Sigmoid colon (tissue), 7 donors: ENCODE measurements around the gene KYNU. TPM values are rescaled to one million over a fixed set of nuclear protein-coding genes. Genes with fewer than 3 reads are reported as not detected.

Experiments used
- DNase-seq: peaks from one replicate; pipeline ENCODE4 v3.0.0-alpha.2; 2019
- H3K27ac ChIP-seq, 4 donors: fragments of 200-600 bp; sonication (generic); one replicate each; pipeline ENCODE4 v1.5.1; 2016 to 2019; ENCODE audit warnings: mild to moderate bottlenecking in 1 of 4
- H3K27me3 ChIP-seq, 3 donors: fragments of 200-600 bp; sonication (generic); one replicate each; pipeline ENCODE4 v1.5.1; 2019; ENCODE audit warnings: mild to moderate bottlenecking in 1 of 3
- H3K36me3 ChIP-seq, 4 donors: fragments of 200-600 bp; sonication (generic); one replicate each; pipeline ENCODE4 v1.5.1; 2016 to 2019
- H3K4me1 ChIP-seq, 4 donors: fragments of 200-600 bp; sonication (generic); one replicate each; pipeline ENCODE4 v1.5.1; 2017 to 2019
- H3K4me3 ChIP-seq, 4 donors: fragments of 200-600 bp; sonication (generic); one replicate each; pipeline ENCODE4 v1.5.1; 2017 to 2019; ENCODE audit warnings: mild to moderate bottlenecking in 2 of 4, moderate library complexity in 1 of 4
- H3K9me3 ChIP-seq, 4 donors: fragments of 200-600 bp in 3 of 4; sonication (generic) in 3 of 4; one replicate each; pipeline versions ENCODE4 v1.5.1 to v1.6.1; 2013 to 2019
- EP300 ChIP-seq, 4 donors: sonication (generic); formaldehyde crosslinking; IDR thresholded peaks; one replicate each; pipeline ENCODE4 v1.6.1; 2017; ENCODE audit warnings: antibody characterized with exemption in 4 of 4
- POLR2A ChIP-seq, 2 donors: fragments of 450-650 bp; IDR thresholded peaks; one replicate each; pipeline ENCODE4 v1.6.1; 2016; ENCODE audit warnings: antibody characterized with exemption in 2 of 2, mild to moderate bottlenecking in 2 of 2, moderate library complexity in 2 of 2
- POLR2AphosphoS5 ChIP-seq, 4 donors: sonication (generic); formaldehyde crosslinking; IDR thresholded peaks; one replicate each; pipeline ENCODE4 v1.6.1; 2017; ENCODE audit warnings: antibody characterized with exemption in 4 of 4
- WGBS, 2 donors: extraction: QIAGEN DNeasy Blood & Tissue Kit; methylation state at CpG; one replicate each; pipeline ENCODE4 v1.1.7; 2013; 5-methylcytosine and 5-hydroxymethylcytosine counted together
- intact Hi-C: fragments of 100-400 bp; cut with DNase I; formaldehyde crosslinking; loops from one replicate; pipeline ENCODE4 v1.15.1; 2023
- polyA plus RNA-seq, 3 donors: library from polyadenylated mRNA; stranded (reverse); fragments of 200-250 nt; gene quantifications; one replicate each; pipeline ENCODE4 v1.2.3, GENCODE V29; 2013
- total RNA-seq, 4 donors: library from RNA; depleted of rRNA; stranded (reverse); fragments of >200 nt; gene quantifications; one replicate each; pipeline ENCODE4 v1.1.0, GENCODE V29; 2016
- TF ChIP-seq, protein P1 (sequence below), 4 experiments: fragments of 450-650 bp in 3 of 4; fragments of 200-600 bp in 1 of 4; IDR thresholded peaks; one replicate each; pipeline ENCODE4 v1.5.1; 2016 to 2019; ENCODE audit warnings: antibody characterized with exemption in 4 of 4, mild to moderate bottlenecking in 3 of 4, moderate library complexity in 2 of 4
- donor health status: healthy with polysubstance abuse.
- donor health status: Bipolar disorder and iron deficiency.
- donor health status: healthy.

The KYNU gene
- total and polyA plus RNA-seq, 7 donors = 1.1 to 4.6 (median 2.2) TPM

GRCh38 chr2:142875652-142876051, 1.8 kb upstream of the KYNU start:
- H3K27ac ChIP-seq = no peak overlapping the region
- DNase-seq = no peak
- H3K36me3 ChIP-seq = no peaks in the 10 kb centered on the region
- WGBS, 2 donors = 94 to 95% methylated on average over 4 of the region's 4 CpGs
- no peak overlapping the region for H3K4me3 ChIP-seq
- intact Hi-C loops = no loop called here
- TF ChIP-seq POLR2AphosphoS5 (IDR thresholded peaks at IDR 0.05) (no peak), POLR2A (IDR thresholded peaks at IDR 0.05) (no peak), EP300 (IDR thresholded peaks at IDR 0.05) (no peak)
- TF ChIP-seq, protein P1, sequence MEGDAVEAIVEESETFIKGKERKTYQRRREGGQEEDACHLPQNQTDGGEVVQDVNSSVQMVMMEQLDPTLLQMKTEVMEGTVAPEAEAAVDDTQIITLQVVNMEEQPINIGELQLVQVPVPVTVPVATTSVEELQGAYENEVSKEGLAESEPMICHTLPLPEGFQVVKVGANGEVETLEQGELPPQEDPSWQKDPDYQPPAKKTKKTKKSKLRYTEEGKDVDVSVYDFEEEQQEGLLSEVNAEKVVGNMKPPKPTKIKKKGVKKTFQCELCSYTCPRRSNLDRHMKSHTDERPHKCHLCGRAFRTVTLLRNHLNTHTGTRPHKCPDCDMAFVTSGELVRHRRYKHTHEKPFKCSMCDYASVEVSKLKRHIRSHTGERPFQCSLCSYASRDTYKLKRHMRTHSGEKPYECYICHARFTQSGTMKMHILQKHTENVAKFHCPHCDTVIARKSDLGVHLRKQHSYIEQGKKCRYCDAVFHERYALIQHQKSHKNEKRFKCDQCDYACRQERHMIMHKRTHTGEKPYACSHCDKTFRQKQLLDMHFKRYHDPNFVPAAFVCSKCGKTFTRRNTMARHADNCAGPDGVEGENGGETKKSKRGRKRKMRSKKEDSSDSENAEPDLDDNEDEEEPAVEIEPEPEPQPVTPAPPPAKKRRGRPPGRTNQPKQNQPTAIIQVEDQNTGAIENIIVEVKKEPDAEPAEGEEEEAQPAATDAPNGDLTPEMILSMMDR (IDR thresholded peaks at IDR 0.05) = no peak
- no peaks in the 10 kb centered on the region for H3K9me3 ChIP-seq
- H3K4me1 ChIP-seq = no peaks in the 10 kb centered on the region
- H3K27me3 ChIP-seq = no peaks in the 10 kb centered on the region

- H3K4me1 ChIP-seq = no peaks in the 10 kb centered on the region
- no peaks in the 10 kb centered on the region for H3K27me3 ChIP-seq
- intact Hi-C loops = no loop called here
- TF ChIP-seq POLR2AphosphoS5 (IDR thresholded peaks at IDR 0.05) (no peak), POLR2A (IDR thresholded peaks at IDR 0.05) (no peak), EP300 (IDR thresholded peaks at IDR 0.05) (no peak)
- TF ChIP-seq, protein P1 (IDR thresholded peaks at IDR 0.05) = no peak
- H3K9me3 ChIP-seq = no peaks in the 10 kb centered on the region
- no peak overlapping the region for H3K4me3 ChIP-seq
- no peak for DNase-seq
- H3K36me3 ChIP-seq = no peaks in the 10 kb centered on the region
- no peak overlapping the region for H3K27ac ChIP-seq
- WGBS, 2 donors = 89 to 90% methylated on average over 2 of the region's 2 CpGs
Observed at GRCh38 chr2:142876423-142876822, 1.0 kb upstream of the KYNU start.

GRCh38 chr2:142878031-142878678, 691 bp downstream of the KYNU start:
- H3K9me3 ChIP-seq = no peaks in the 10 kb centered on the region
- intact Hi-C loops = no loop called here
- H3K36me3 ChIP-seq = no peaks in the 10 kb centered on the region
- DNase-seq = no peak
- 54 to 58% methylated on average over 6 of the region's 6 CpGs for WGBS, 2 donors
- TF ChIP-seq POLR2AphosphoS5 (IDR thresholded peaks at IDR 0.05) (no peak), EP300 (IDR thresholded peaks at IDR 0.05) (no peak), POLR2A (IDR thresholded peaks at IDR 0.05) (no peak)
- TF ChIP-seq, protein P1 (IDR thresholded peaks at IDR 0.05) = no peak
- H3K27ac ChIP-seq = peak overlapping the region in 1 of 4 donors; percentile 20
- H3K4me1 ChIP-seq = no peaks in the 10 kb centered on the region
- H3K27me3 ChIP-seq = no peaks in the 10 kb centered on the region
- peak overlapping the region in 2 of 4 donors; percentile 0 to 13 for H3K4me3 ChIP-seq

DNA sequence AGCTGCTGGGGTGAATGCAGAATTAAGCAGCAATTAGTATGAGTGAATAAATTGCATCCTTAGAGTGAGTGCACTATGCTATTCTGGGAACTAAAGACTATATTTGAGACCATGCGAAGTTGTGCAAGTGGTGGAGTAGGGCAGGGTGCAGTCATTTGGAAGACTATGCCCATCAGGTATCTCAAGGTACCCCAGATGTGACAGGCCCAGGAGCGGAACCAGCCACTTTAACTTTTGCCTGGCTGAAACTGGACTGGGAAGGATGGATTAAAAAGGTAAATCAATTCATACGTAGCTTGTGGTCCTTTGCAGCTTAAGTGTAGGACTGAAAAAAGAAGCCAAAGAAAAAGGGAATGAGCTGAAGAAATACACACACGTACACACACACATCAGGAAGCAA, 1.7 kb downstream of the KYNU start:
- intact Hi-C loops = no loop called here
- 89 to 93% methylated on average over 4 of the region's 4 CpGs for whole genome bisulfite sequencing, 2 donors
- no peak overlapping the region for H3K27ac ChIP-seq
- H3K4me3 ChIP-seq = no peak overlapping the region
- H3K4me1 ChIP-seq = no peaks in the 10 kb centered on the region
- no peak for DNase-seq
- H3K36me3 ChIP-seq = no peaks in the 10 kb centered on the region
- H3K27me3 ChIP-seq = no peaks in the 10 kb centered on the region
- no peak for TF ChIP-seq EP300 (IDR thresholded peaks at IDR 0.05)
- no peak for TF ChIP-seq POLR2AphosphoS5 (IDR thresholded peaks at IDR 0.05)
- TF ChIP-seq POLR2A (IDR thresholded peaks at IDR 0.05) = no peak
- TF ChIP-seq, protein P1 (IDR thresholded peaks at IDR 0.05) = no peak
- H3K9me3 ChIP-seq = no peaks in the 10 kb centered on the region

DNA sequence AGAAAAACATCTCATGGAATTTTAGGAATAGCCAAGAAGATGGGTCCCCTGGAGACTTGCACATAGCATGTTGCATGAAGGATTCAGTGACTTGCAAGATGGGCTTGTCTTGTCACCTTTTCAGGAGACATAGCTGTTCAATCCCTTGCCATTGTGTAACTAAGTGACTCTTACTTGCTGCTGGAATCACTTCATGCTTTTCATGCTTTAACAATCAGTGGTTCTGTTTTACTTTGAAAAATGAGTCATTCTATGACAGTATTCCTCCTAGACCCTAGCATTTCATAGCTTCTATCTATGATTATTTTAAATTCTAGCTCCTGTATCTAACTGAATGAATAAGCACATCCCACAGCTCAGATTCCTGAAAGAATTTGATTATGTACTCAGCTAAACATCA, 2.8 kb downstream of the KYNU start:
- Histone ChIP-seq H3K4me3 (no peak overlapping the region), H3K4me1 (no peaks in the 10 kb centered on the region), H3K9me3 (no peaks in the 10 kb centered on the region), H3K36me3 (no peaks in the 10 kb centered on the region), H3K27ac (no peak overlapping the region), H3K27me3 (no peaks in the 10 kb centered on the region)
- TF ChIP-seq, protein P1 (IDR thresholded peaks at IDR 0.05) = no peak
- TF ChIP-seq EP300 (IDR thresholded peaks at IDR 0.05) (no peak), POLR2AphosphoS5 (IDR thresholded peaks at IDR 0.05) (no peak), POLR2A (IDR thresholded peaks at IDR 0.05) (no peak)
- DNase-seq = no peak
- intact Hi-C loops = no loop called here
